ENCODE measurements around the gene ECM1. TPM values are rescaled to one million over a fixed set of nuclear protein-coding genes. Genes with fewer than 3 reads are reported as not detected.

Gene ECM1
- total RNA-seq, 1 experiment from 2014 or later = 1.4 TPM

DNA sequence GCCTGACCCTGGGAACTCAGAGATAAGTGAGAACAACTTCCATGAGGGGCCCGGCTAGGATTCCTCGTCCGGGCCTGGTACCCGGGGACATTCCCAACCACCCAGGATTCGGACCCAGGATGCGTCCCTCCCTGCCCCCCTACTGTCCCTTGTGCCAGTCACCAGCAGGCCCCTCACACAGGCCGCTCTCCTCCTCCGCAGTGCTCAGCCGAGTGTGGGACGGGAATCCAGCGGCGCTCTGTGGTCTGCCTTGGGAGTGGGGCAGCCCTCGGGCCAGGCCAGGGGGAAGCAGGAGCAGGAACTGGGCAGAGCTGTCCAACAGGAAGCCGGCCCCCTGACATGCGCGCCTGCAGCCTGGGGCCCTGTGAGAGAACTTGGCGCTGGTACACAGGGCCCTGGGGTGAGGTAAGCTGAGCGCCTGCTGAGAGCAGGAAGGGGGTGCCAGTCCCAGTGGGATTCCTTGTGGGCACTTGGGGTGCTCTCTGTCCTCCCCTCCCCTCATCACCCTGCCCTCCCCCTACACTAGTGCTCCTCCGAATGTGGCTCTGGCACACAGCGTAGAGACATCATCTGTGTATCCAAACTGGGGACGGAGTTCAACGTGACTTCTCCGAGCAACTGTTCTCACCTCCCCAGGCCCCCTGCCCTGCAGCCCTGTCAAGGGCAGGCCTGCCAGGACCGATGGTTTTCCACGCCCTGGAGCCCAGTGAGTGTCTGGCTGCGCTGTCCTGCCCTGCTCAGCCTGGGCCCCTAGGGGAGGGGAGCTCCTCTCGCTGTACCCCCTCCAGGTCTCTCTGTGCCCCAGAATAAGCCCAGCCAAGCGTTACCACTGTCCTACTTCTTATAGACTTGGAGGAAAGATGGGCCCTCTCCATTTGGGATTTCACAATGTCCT, 51.1 kb downstream of the ECM1 start:
- Histone ChIP-seq H2AK5ac (ENCODE audit: insufficient read length, low read length) (no peak overlapping the region), H3K9ac (ENCODE audit: extremely low read depth, insufficient read length, low read length) (no peak overlapping the region), H3T11ph (ENCODE audit: low read length) (no peak overlapping the region), H3K79me1 (ENCODE audit: insufficient read depth, low read depth, low read length, poor library complexity, severe bottlenecking) (no peaks in the 10 kb centered on the region), H2BK15ac (ENCODE audit: low read depth, low read length) (no peak overlapping the region), H3K56ac (ENCODE audit: insufficient read length, low read depth, low read length) (no peak overlapping the region), H3K4me2 (ENCODE audit: insufficient read depth, insufficient read length, low read length) (no peak overlapping the region), H3K23ac (ENCODE audit: insufficient read length, low read depth, low read length) (no peak overlapping the region), H4K20me1 (ENCODE audit: control insufficient read depth, insufficient read depth, insufficient read length) (no peaks in the 10 kb centered on the region), H3K18ac (ENCODE audit: insufficient read length, low read depth, low read length) (no peak overlapping the region), H2BK20ac (ENCODE audit: low read depth, low read length, poor library complexity, severe bottlenecking) (no peak overlapping the region), H3K27me3 (ENCODE audit: insufficient read depth, low read length) (no peaks in the 10 kb centered on the region), H3K27ac (ENCODE audit: insufficient read length, low read depth, low read length) (no peak overlapping the region), H2BK12ac (ENCODE audit: insufficient read length, low read depth, low read length) (no peak overlapping the region), H4K5ac (ENCODE audit: insufficient read length, low read depth, low read length) (no peak overlapping the region), H3K14ac (ENCODE audit: insufficient read depth, low read length) (no peak overlapping the region), H3K4me1 (ENCODE audit: insufficient read depth, low read length) (peaks cover 7% of the 10 kb centered on the region; the same call in 1 of the 2 replicates), H4K91ac (ENCODE audit: insufficient read length, low read depth, low read length) (no peak overlapping the region), H3K4ac (ENCODE audit: low read depth, low read length) (no peak overlapping the region), H3K79me2 (ENCODE audit: insufficient read depth, low read length) (no peaks in the 10 kb centered on the region), H3K9me3 (ENCODE audit: control insufficient read depth, low read depth, low read length) (no peaks in the 10 kb centered on the region), H2BK5ac (ENCODE audit: insufficient read length, low read length) (no peak overlapping the region), H4K8ac (replicated peaks; ENCODE audit: insufficient read length, low read depth, low read length) (no peak overlapping the region), H3K23me2 (ENCODE audit: insufficient read length, low read depth, low read length, poor library complexity, severe bottlenecking) (peaks cover 11% of the 10 kb centered on the region), H2AFZ (ENCODE audit: low read length) (no peak overlapping the region), H2BK120ac (ENCODE audit: low read depth, low read length, poor library complexity, severe bottlenecking) (no peak overlapping the region)
- peak; percentile 31 for DNase-seq
- Mint-ChIP-seq H3K4me1 (peaks cover 34 to 47% of the 10 kb centered on the region in 2 experiments), H3K27ac (peak overlapping the region in 1 of 3 experiments; percentile 87; a peak in 1 of 7 replicates), H3K9me3 (no peaks in the 10 kb centered on the region; a peak in 1 of 5 replicates), H3K4me3 (peak overlapping the region in 1 of 2 experiments; percentile 42; a peak in 1 of 5 replicates), H3K36me3 (ENCODE audit: insufficient read depth in 1 of 3, low read depth in 3 of 3) (peaks cover 3 to 5% (median 5%) of the 10 kb centered on the region in 3 experiments; a peak in 5 of 7 replicates), H3K27me3 (ENCODE audit: low read depth) (no peaks in the 10 kb centered on the region)
- TF ChIP-seq, protein P1, sequence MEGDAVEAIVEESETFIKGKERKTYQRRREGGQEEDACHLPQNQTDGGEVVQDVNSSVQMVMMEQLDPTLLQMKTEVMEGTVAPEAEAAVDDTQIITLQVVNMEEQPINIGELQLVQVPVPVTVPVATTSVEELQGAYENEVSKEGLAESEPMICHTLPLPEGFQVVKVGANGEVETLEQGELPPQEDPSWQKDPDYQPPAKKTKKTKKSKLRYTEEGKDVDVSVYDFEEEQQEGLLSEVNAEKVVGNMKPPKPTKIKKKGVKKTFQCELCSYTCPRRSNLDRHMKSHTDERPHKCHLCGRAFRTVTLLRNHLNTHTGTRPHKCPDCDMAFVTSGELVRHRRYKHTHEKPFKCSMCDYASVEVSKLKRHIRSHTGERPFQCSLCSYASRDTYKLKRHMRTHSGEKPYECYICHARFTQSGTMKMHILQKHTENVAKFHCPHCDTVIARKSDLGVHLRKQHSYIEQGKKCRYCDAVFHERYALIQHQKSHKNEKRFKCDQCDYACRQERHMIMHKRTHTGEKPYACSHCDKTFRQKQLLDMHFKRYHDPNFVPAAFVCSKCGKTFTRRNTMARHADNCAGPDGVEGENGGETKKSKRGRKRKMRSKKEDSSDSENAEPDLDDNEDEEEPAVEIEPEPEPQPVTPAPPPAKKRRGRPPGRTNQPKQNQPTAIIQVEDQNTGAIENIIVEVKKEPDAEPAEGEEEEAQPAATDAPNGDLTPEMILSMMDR (conservative IDR thresholded peaks at IDR 0.05) = no peak
- no CpG with 5 or more reads among the region's 28 CpGs for WGBS (ENCODE audit: extremely low coverage, insufficient read length, low lambda C conversion rate)

Measured in H9 (cell line).